HepG2 (cell line): ENCODE data around the gene DYTN. TPM values are rescaled to one million over a fixed set of nuclear protein-coding genes. Genes with fewer than 3 reads are reported as not detected.

Experiments used
- ELF4 ChIP-seq: sonication (generic); formaldehyde crosslinking; IDR thresholded peaks from 2 replicates; pipeline ENCODE4 v1.5.0; 2020; ENCODE audit warnings: missing genetic modification reagents, mild to moderate bottlenecking, moderate library complexity, borderline replicate concordance
- GLMP ChIP-seq: sonication (generic); formaldehyde crosslinking; IDR thresholded peaks from 2 replicates; pipeline ENCODE4 v1.9.0; 2021; ENCODE audit warnings: missing genetic modification reagents, mild to moderate bottlenecking, borderline replicate concordance
- PHF21A ChIP-seq: sonication (generic); formaldehyde crosslinking; IDR thresholded peaks from 2 replicates; pipeline ENCODE4 v1.5.0; 2020; ENCODE audit warnings: mild to moderate bottlenecking, missing genetic modification reagents
- SALL1 ChIP-seq: sonication (generic); formaldehyde crosslinking; IDR thresholded peaks from 2 replicates; pipeline ENCODE4 v1.8.0; 2022; ENCODE audit warnings: mild to moderate bottlenecking, missing genetic modification reagents
- THYN1 ChIP-seq: sonication (generic); formaldehyde crosslinking; IDR thresholded peaks from 2 replicates; pipeline ENCODE4 v1.8.1; 2023; ENCODE audit warnings: low read depth, mild to moderate bottlenecking, moderate library complexity, missing genetic modification reagents, borderline replicate concordance
- TP53 ChIP-seq: sonication (generic); formaldehyde crosslinking; conservative IDR thresholded peaks from 2 replicates; pipeline ENCODE4 v1.4.0; 2020; ENCODE audit warnings: missing genetic modification reagents
- ZNF317 ChIP-seq: sonication (generic); formaldehyde crosslinking; IDR thresholded peaks from 2 replicates; pipeline ENCODE4 v1.5.0; 2020; ENCODE audit warnings: mild to moderate bottlenecking, missing genetic modification reagents
- ZNF512B ChIP-seq: sonication (generic); formaldehyde crosslinking; IDR thresholded peaks from 2 replicates; pipeline ENCODE4 v1.5.1; 2020; ENCODE audit warnings: missing genetic modification reagents, mild to moderate bottlenecking, borderline replicate concordance
- ZNF543 ChIP-seq: sonication (generic); formaldehyde crosslinking; IDR thresholded peaks from 2 replicates; pipeline ENCODE4 v1.4.0; 2020; ENCODE audit warnings: mild to moderate bottlenecking, missing genetic modification reagents
- ZNF574 ChIP-seq: sonication (generic); formaldehyde crosslinking; IDR thresholded peaks from 2 replicates; pipeline ENCODE4 v1.4.0; 2020; ENCODE audit warnings: missing genetic modification reagents
- ZNF687 ChIP-seq: sonication (generic); formaldehyde crosslinking; IDR thresholded peaks from 2 replicates; pipeline ENCODE4 v1.5.1; 2020; ENCODE audit warnings: mild to moderate bottlenecking, missing genetic modification reagents, moderate library complexity
- ZNF766 ChIP-seq: sonication (generic); formaldehyde crosslinking; IDR thresholded peaks from 2 replicates; pipeline ENCODE4 v1.5.0; 2020; ENCODE audit warnings: missing genetic modification reagents, borderline replicate concordance
- ZNF781 ChIP-seq: sonication (generic); formaldehyde crosslinking; IDR thresholded peaks from 2 replicates; pipeline ENCODE4 v1.5.1; 2020; ENCODE audit warnings: borderline replicate concordance, mild to moderate bottlenecking, missing genetic modification reagents; ENCODE audit errors: not compliant biosample characterization
- ZSCAN5A ChIP-seq: sonication (generic); formaldehyde crosslinking; IDR thresholded peaks from 2 replicates; pipeline ENCODE4 v1.8.0; 2022; ENCODE audit warnings: mild to moderate bottlenecking, missing genetic modification reagents, borderline replicate concordance
- polyA plus RNA-seq, 8 experiments: library from polyadenylated mRNA; depleted of rRNA in 3 of 8; stranded (reverse) in 7 of 8; unstranded in 1 of 8; fragments of >200 nt; fragmentation: Illumina TruSeq in 4 of 8; extraction: Trizol in 4 of 8; gene quantifications; 2 replicates each; pipeline versions ENCODE4 v1.2.1 to v1.2.3, GENCODE V29; 2011 to 2016; ENCODE audit warnings: low read depth in 4 of 8, missing spikeins in 1 of 8, mixed read lengths in 1 of 8; ENCODE audit not compliant: insufficient read depth in 1 of 8
- total RNA-seq, 5 experiments: library from RNA; depleted of rRNA; stranded (reverse); fragments of >200 nt; fragmentation: Illumina TruSeq; extraction: Trizol; gene quantifications; 2 replicates each; pipeline ENCODE4 v1.2.3, GENCODE V29; 2016; ENCODE audit warnings: low read depth in 1 of 5

Gene DYTN
- total and polyA plus RNA-seq, 2 of the 13 experiments (the other 11 are each of a cell fraction or from before 2014, with no cell fraction given), result not detected

- peak; percentile 95; the same call in 1 of the 2 replicates for TF ChIP-seq ZSCAN5A
- TF ChIP-seq ZNF781, result peak; percentile 93
- TF ChIP-seq ZNF317 (CRISPR knock-in tag), result peak; percentile 76; the same call in 1 of the 2 replicates
- no peak for TF ChIP-seq THYN1 (CRISPR knock-in tag)
- peak; percentile 83 for TF ChIP-seq ZNF687 (CRISPR knock-in tag)
- no peak; the same call in none of the 2 replicates for TF ChIP-seq ZNF766 (CRISPR knock-in tag)
- peak; percentile 83 for TF ChIP-seq ZNF543 (CRISPR knock-in tag)
- TF ChIP-seq ZNF512B (CRISPR knock-in tag), result 0 out of 2 replicates have a peak, but pooled peaks have one; percentile 13
- 0 out of 2 replicates have a peak, but pooled peaks have one; percentile 6 for TF ChIP-seq GLMP
- TF ChIP-seq TP53 (CRISPR knock-in tag), result peak; percentile 54; the same call in 1 of the 2 replicates
- TF ChIP-seq SALL1, result peak; percentile 77
- peak; percentile 84 for TF ChIP-seq ZNF574 (CRISPR knock-in tag)
- no peak; the same call in 1 of the 2 replicates for TF ChIP-seq PHF21A (CRISPR knock-in tag)
- peak; percentile 72; the same call in 1 of the 2 replicates for TF ChIP-seq ELF4 (CRISPR knock-in tag)
Observed at GRCh38 chr2:206765242-206766056, 47.3 kb upstream of the DYTN start, which contains the start of the genes FASTKD2 and MDH1B (continued).
